ENCODE results near the gene TMPRSS11D. TPM values are rescaled to one million over a fixed set of nuclear protein-coding genes. Genes with fewer than 3 reads are reported as not detected.

TMPRSS11D gene
- polyA plus RNA-seq, 1 donor from 2014 or later, result not detected

DNA sequence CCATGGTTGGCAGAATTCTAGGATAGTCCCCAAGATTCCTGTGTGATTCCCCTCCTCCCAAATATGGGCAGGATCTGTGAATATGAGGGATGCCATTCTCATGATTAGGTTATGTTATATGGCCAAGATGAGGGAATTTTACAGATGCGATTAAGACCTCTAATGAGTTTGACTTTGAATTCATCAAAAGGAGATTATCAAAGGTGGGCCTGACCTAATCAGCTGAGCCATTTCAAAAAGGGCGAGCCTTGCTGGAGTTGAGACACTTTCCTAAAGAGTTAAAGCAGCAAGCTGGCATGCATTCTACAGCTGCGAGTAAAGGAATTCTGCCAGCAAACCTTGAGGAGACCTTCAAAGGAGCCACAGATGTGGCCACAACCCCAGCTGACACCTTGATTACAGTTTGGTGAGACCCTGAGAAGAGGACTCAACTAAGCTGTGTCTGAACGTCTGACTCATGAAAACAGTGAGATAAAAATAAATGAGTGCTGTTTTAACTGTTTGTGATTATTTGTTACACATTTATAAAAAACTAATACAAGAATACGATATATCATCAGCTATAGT is 31.7 kb upstream of the TMPRSS11D start:
- no peak overlapping the region for H3K4me3 ChIP-seq (ENCODE audit: low read length)
- TF ChIP-seq, protein P1, sequence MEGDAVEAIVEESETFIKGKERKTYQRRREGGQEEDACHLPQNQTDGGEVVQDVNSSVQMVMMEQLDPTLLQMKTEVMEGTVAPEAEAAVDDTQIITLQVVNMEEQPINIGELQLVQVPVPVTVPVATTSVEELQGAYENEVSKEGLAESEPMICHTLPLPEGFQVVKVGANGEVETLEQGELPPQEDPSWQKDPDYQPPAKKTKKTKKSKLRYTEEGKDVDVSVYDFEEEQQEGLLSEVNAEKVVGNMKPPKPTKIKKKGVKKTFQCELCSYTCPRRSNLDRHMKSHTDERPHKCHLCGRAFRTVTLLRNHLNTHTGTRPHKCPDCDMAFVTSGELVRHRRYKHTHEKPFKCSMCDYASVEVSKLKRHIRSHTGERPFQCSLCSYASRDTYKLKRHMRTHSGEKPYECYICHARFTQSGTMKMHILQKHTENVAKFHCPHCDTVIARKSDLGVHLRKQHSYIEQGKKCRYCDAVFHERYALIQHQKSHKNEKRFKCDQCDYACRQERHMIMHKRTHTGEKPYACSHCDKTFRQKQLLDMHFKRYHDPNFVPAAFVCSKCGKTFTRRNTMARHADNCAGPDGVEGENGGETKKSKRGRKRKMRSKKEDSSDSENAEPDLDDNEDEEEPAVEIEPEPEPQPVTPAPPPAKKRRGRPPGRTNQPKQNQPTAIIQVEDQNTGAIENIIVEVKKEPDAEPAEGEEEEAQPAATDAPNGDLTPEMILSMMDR (IDR thresholded peaks at IDR 0.05; ENCODE audit: poor library complexity, severe bottlenecking), result no peak
- TF ChIP-seq TAF1 (IDR thresholded peaks at IDR 0.05; ENCODE audit: low read depth) (no peak), RAD21 (conservative IDR thresholded peaks at IDR 0.05) (no peak), EP300 (conservative IDR thresholded peaks at IDR 0.05; ENCODE audit: poor library complexity, severe bottlenecking) (no peak), POLR2AphosphoS5 (IDR thresholded peaks at IDR 0.05) (no peak), SMC3 (conservative IDR thresholded peaks at IDR 0.05; ENCODE audit: poor library complexity) (no peak), MXI1 (conservative IDR thresholded peaks at IDR 0.05; ENCODE audit: poor library complexity, severe bottlenecking) (no peak), EZH2 (IDR thresholded peaks at IDR 0.05; ENCODE audit: borderline replicate concordance, insufficient read depth, low read length, poor library complexity, severe bottlenecking) (no peak)
- TF ChIP-seq, protein P2, sequence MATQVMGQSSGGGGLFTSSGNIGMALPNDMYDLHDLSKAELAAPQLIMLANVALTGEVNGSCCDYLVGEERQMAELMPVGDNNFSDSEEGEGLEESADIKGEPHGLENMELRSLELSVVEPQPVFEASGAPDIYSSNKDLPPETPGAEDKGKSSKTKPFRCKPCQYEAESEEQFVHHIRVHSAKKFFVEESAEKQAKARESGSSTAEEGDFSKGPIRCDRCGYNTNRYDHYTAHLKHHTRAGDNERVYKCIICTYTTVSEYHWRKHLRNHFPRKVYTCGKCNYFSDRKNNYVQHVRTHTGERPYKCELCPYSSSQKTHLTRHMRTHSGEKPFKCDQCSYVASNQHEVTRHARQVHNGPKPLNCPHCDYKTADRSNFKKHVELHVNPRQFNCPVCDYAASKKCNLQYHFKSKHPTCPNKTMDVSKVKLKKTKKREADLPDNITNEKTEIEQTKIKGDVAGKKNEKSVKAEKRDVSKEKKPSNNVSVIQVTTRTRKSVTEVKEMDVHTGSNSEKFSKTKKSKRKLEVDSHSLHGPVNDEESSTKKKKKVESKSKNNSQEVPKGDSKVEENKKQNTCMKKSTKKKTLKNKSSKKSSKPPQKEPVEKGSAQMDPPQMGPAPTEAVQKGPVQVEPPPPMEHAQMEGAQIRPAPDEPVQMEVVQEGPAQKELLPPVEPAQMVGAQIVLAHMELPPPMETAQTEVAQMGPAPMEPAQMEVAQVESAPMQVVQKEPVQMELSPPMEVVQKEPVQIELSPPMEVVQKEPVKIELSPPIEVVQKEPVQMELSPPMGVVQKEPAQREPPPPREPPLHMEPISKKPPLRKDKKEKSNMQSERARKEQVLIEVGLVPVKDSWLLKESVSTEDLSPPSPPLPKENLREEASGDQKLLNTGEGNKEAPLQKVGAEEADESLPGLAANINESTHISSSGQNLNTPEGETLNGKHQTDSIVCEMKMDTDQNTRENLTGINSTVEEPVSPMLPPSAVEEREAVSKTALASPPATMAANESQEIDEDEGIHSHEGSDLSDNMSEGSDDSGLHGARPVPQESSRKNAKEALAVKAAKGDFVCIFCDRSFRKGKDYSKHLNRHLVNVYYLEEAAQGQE (IDR thresholded peaks at IDR 0.05; ENCODE audit: borderline replicate concordance), result no peak
- no peak overlapping the region for H3K9ac ChIP-seq (ENCODE audit: low read length)
- H3K9me3 ChIP-seq (ENCODE audit: low read length), result no peaks in the 10 kb centered on the region
- H3K79me2 ChIP-seq (replicated peaks; ENCODE audit: insufficient read depth, low read length), result no peaks in the 10 kb centered on the region
- no peak overlapping the region for H2AFZ ChIP-seq (ENCODE audit: low read depth, low read length)
- no peaks in the 10 kb centered on the region for H4K20me1 ChIP-seq (ENCODE audit: insufficient read depth)
- H3K27ac ChIP-seq (ENCODE audit: low read length), result no peak overlapping the region
- H3K9me2 ChIP-seq (ENCODE audit: insufficient read depth, low read length), result no peaks in the 10 kb centered on the region
- H3K4me2 ChIP-seq (ENCODE audit: low read length), result no peak overlapping the region
- H3K36me3 ChIP-seq (ENCODE audit: insufficient read depth, low read length), result no peaks in the 10 kb centered on the region
- no peaks in the 10 kb centered on the region for H3K27me3 ChIP-seq (ENCODE audit: insufficient read depth, low read depth, low read length)
- no peaks in the 10 kb centered on the region for H3F3A ChIP-seq (ENCODE audit: insufficient read depth, low read length, poor library complexity, severe bottlenecking)

DNA sequence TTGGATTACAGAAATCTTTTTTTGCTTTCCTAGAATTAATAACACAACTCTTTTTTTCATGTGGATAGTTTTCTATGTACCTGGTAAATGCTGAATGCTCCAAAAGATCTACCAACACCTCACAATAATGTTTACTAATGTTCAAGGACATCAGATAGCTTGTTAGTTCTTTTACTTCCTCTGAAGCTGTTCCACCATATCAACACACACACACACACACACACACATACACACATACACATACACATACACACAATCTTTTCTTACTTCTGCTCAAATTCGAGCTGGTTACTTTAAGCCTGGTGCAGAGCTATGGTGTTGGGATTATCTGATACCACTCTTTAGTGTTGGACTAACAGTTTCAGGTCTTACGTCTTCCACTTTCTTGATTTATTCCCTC is 28.3 kb upstream of the TMPRSS11D start:
- no peak overlapping the region for H2AFZ ChIP-seq (ENCODE audit: low read depth, low read length)
- H3K9me3 ChIP-seq (ENCODE audit: low read length), result no peaks in the 10 kb centered on the region
- no peak overlapping the region for H3K9ac ChIP-seq (ENCODE audit: low read length)
- no peak overlapping the region for H3K4me3 ChIP-seq (ENCODE audit: low read length)
- no peak for TF ChIP-seq POLR2AphosphoS5 (IDR thresholded peaks at IDR 0.05)
- no peak for TF ChIP-seq TAF1 (IDR thresholded peaks at IDR 0.05; ENCODE audit: low read depth)
- TF ChIP-seq, protein P1 (IDR thresholded peaks at IDR 0.05; ENCODE audit: poor library complexity, severe bottlenecking), result no peak
- TF ChIP-seq MXI1 (conservative IDR thresholded peaks at IDR 0.05; ENCODE audit: poor library complexity, severe bottlenecking), result no peak
- TF ChIP-seq, protein P2 (IDR thresholded peaks at IDR 0.05; ENCODE audit: borderline replicate concordance), result no peak
- no peak for TF ChIP-seq EZH2 (IDR thresholded peaks at IDR 0.05; ENCODE audit: borderline replicate concordance, insufficient read depth, low read length, poor library complexity, severe bottlenecking)
- no peaks in the 10 kb centered on the region for H3K79me2 ChIP-seq (replicated peaks; ENCODE audit: insufficient read depth, low read length)
- H3K9me2 ChIP-seq (ENCODE audit: insufficient read depth, low read length), result no peaks in the 10 kb centered on the region
- no peaks in the 10 kb centered on the region for H3K36me3 ChIP-seq (ENCODE audit: insufficient read depth, low read length)
- H3K27ac ChIP-seq (ENCODE audit: low read length), result no peak overlapping the region
- no peak overlapping the region for H3K4me2 ChIP-seq (ENCODE audit: low read length)
- H4K20me1 ChIP-seq (ENCODE audit: insufficient read depth), result no peaks in the 10 kb centered on the region
- no peaks in the 10 kb centered on the region for H3K27me3 ChIP-seq (ENCODE audit: insufficient read depth, low read depth, low read length)
- no peaks in the 10 kb centered on the region for H3F3A ChIP-seq (ENCODE audit: insufficient read depth, low read length, poor library complexity, severe bottlenecking)
